OCI-LY7 (cell line): ENCODE results near the gene DMXL2.

Source experiments
- EZH2phosphoT487 ChIP-seq: fragments of 200-600 bp; sonication (generic); IDR thresholded peaks from 2 replicates; pipeline ENCODE4 v1.6.1; 2018; ENCODE audit warnings: low read depth, borderline replicate concordance, mild to moderate bottlenecking, mixed run types, antibody characterized with exemption, low read length, moderate library complexity, mixed read lengths
- TF ChIP-seq, protein P1 (sequence below): fragments of 200-600 bp; sonication (generic); conservative IDR thresholded peaks from 2 replicates; pipeline ENCODE4 v1.5.1; 2014; ENCODE audit warnings: mild to moderate bottlenecking, antibody characterized with exemption, low read length, moderate library complexity, mixed read lengths

DNA sequence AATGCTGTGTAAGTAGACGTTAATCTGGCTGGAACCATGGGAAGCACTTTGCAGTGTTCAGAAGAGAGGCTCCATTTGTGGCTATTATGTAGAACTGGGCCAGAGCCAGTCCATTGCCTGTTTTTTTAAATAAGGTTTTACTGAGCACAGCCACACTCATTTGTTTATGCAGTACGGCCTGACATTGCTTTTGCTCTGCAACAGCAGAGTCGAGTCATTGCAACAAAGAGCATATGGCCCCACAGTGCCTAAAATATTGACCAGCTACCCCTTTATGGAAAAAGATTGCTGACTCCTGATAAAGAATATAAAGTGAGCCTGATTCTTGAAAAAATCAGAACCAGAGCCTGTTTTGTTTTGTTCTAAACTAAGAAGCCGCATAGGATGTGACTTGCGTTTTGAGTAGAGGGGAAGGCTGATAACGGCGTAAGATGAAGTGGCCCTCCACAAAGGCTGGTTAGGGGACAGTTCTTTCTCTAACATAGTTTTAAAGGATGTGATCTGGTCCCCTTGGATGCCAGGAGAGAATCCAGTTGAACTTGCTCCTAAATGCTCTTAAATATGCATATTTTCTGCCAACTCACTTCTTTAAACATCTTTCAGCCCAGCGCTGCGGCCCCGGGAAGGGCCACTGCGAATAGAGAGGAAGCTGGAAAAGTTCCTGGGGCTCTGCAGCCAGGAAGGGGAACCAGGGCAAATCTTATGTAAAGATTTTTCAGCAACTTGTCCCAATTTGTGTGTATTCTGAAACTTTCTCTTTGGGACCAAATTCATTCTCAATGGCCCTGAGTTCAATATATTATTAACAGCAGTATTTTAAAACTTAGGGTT is 216.7 kb downstream of the DMXL2 start:
- TF ChIP-seq, protein P1, sequence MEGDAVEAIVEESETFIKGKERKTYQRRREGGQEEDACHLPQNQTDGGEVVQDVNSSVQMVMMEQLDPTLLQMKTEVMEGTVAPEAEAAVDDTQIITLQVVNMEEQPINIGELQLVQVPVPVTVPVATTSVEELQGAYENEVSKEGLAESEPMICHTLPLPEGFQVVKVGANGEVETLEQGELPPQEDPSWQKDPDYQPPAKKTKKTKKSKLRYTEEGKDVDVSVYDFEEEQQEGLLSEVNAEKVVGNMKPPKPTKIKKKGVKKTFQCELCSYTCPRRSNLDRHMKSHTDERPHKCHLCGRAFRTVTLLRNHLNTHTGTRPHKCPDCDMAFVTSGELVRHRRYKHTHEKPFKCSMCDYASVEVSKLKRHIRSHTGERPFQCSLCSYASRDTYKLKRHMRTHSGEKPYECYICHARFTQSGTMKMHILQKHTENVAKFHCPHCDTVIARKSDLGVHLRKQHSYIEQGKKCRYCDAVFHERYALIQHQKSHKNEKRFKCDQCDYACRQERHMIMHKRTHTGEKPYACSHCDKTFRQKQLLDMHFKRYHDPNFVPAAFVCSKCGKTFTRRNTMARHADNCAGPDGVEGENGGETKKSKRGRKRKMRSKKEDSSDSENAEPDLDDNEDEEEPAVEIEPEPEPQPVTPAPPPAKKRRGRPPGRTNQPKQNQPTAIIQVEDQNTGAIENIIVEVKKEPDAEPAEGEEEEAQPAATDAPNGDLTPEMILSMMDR: no peak
- TF ChIP-seq EZH2phosphoT487: no peak
